Fibroblast of lung (primary cell): Measurements from ENCODE around the gene COL16A1. TPM values are rescaled to one million over a fixed set of nuclear protein-coding genes. Genes with fewer than 3 reads are reported as not detected.

ENCODE experiments used
- DNase-seq, 2 donors: peaks; one replicate each; pipeline versions ENCODE4 v3.0.0 to v3.0.0-alpha.2; 2010; ENCODE audit warnings: low read depth in 2 of 2
- H2AFZ ChIP-seq: 2 replicates; pipeline ENCODE4 v1.5.1; 2012; ENCODE audit warnings: low read length, control low read depth, inconsistent platforms
- H3K27ac ChIP-seq: 2 replicates; pipeline ENCODE4 v1.5.1; 2011; ENCODE audit warnings: low read length, control low read depth; ENCODE audit not compliant: insufficient read depth
- H3K27me3 ChIP-seq: 2 replicates; pipeline ENCODE4 v1.5.1; 2011; ENCODE audit warnings: mild to moderate bottlenecking, low read length; ENCODE audit not compliant: control insufficient read depth, insufficient read depth
- H3K36me3 ChIP-seq: 2 replicates; pipeline ENCODE4 v1.5.1; 2011; ENCODE audit warnings: low read length; ENCODE audit not compliant: control insufficient read depth, insufficient read depth
- H3K4me1 ChIP-seq: 2 replicates; pipeline ENCODE4 v1.5.1; 2011; ENCODE audit warnings: low read length; ENCODE audit not compliant: control insufficient read depth, insufficient read depth; ENCODE audit errors: extremely low read depth
- H3K4me2 ChIP-seq: 2 replicates; pipeline ENCODE4 v1.5.1; 2011; ENCODE audit warnings: low read length, control low read depth; ENCODE audit not compliant: insufficient read depth; ENCODE audit errors: extremely low read depth
- H3K4me3 ChIP-seq, 4 experiments: fragments of 200-600 bp in 1 of 4; sonication (generic) in 1 of 4; replicated peaks in 1 of 4; 2 replicates each; pipeline ENCODE4 v1.5.1; 2011 to 2016; ENCODE audit warnings: low read length in 4 of 4, low read depth in 3 of 4, mild to moderate bottlenecking in 3 of 4, control low read depth in 2 of 4, inconsistent platforms in 1 of 4, mixed read lengths in 1 of 4; ENCODE audit not compliant: insufficient read depth in 1 of 4; ENCODE audit errors: control extremely low read depth in 1 of 4
- H3K79me2 ChIP-seq: 2 replicates; pipeline ENCODE4 v1.5.1; 2012; ENCODE audit warnings: mild to moderate bottlenecking, low read length, inconsistent platforms; ENCODE audit not compliant: control insufficient read depth, insufficient read depth
- H3K9ac ChIP-seq: 2 replicates; pipeline ENCODE4 v1.5.1; 2011; ENCODE audit warnings: mild to moderate bottlenecking, low read length, control low read depth; ENCODE audit not compliant: insufficient read depth
- H3K9me3 ChIP-seq: 2 replicates; pipeline ENCODE4 v1.5.1; 2012; ENCODE audit warnings: low read depth, low read length; ENCODE audit not compliant: control insufficient read depth, insufficient read depth
- H4K20me1 ChIP-seq: 2 replicates; pipeline ENCODE4 v1.5.1; 2011; ENCODE audit warnings: low read length; ENCODE audit not compliant: control insufficient read depth, insufficient read depth; ENCODE audit errors: extremely low read depth
- EZH2 ChIP-seq: IDR thresholded peaks from 2 replicates; pipeline ENCODE4 v1.5.1; 2012; ENCODE audit warnings: low read length, control low read depth, mild to moderate bottlenecking; ENCODE audit errors: missing control alignments
- polyA plus RNA-seq, 2 donors: library from polyadenylated mRNA; depleted of rRNA in 1 of 2; stranded (reverse) in 1 of 2; unstranded in 1 of 2; fragments of >200 nt; gene quantifications; 2 replicates each; pipeline ENCODE4 v1.2.1, GENCODE V29; 2011 to 2012; ENCODE audit warnings: missing spikeins in 1 of 2
- total RNA-seq: library from RNA; depleted of rRNA; stranded (reverse); fragments of >200 nt; gene quantifications from 2 replicates; pipeline ENCODE4 v1.2.1, GENCODE V29; 2014
- TF ChIP-seq, protein P1 (sequence below), 2 donors: IDR thresholded peaks in 1 of 2; conservative IDR thresholded peaks in 1 of 2; 1 replicate in 1 of 2; 2 replicates in 1 of 2; pipeline ENCODE4 v1.5.1; 2011 to 2012; ENCODE audit warnings: low read length in 2 of 2, control low read depth in 1 of 2, inconsistent platforms in 1 of 2, low read depth in 1 of 2, mild to moderate bottlenecking in 1 of 2

Gene COL16A1
- total and polyA plus RNA-seq, 2 donors (not counting 1 experiment from before 2014, with no cell fraction given): 20.9 to 80.3 TPM

- Histone ChIP-seq H3K36me3 (no peaks in the 10 kb centered on the region), H3K9me3 (no peaks in the 10 kb centered on the region), H3K4me3 (peak overlapping the region in 2 of 4 experiments; percentile 30 to 88), H3K4me1 (peaks cover 42% of the 10 kb centered on the region), H3K27ac (peak overlapping the region; percentile 87), H3K79me2 (peaks cover 20% of the 10 kb centered on the region), H3K9ac (peak overlapping the region; percentile 44), H3K4me2 (peak overlapping the region; percentile 67), H3K27me3 (no peaks in the 10 kb centered on the region), H2AFZ (no peak overlapping the region), H4K20me1 (no peaks in the 10 kb centered on the region)
- peak; percentile 53 to 74 for DNase-seq
- TF ChIP-seq EZH2: no peak
- TF ChIP-seq, protein P1, sequence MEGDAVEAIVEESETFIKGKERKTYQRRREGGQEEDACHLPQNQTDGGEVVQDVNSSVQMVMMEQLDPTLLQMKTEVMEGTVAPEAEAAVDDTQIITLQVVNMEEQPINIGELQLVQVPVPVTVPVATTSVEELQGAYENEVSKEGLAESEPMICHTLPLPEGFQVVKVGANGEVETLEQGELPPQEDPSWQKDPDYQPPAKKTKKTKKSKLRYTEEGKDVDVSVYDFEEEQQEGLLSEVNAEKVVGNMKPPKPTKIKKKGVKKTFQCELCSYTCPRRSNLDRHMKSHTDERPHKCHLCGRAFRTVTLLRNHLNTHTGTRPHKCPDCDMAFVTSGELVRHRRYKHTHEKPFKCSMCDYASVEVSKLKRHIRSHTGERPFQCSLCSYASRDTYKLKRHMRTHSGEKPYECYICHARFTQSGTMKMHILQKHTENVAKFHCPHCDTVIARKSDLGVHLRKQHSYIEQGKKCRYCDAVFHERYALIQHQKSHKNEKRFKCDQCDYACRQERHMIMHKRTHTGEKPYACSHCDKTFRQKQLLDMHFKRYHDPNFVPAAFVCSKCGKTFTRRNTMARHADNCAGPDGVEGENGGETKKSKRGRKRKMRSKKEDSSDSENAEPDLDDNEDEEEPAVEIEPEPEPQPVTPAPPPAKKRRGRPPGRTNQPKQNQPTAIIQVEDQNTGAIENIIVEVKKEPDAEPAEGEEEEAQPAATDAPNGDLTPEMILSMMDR (conservative IDR thresholded peaks at IDR 0.05 in 1 of 2, IDR thresholded peaks at IDR 0.05 in 1 of 2; ENCODE audit: low read depth in 1 of 2, low read length in 2 of 2): peak; percentile 27 to 28
Measured at GRCh38 chr1:31705080-31705866, 1.5 kb upstream of the COL16A1 start.

- Histone ChIP-seq H3K36me3 (peaks cover 5% of the 10 kb centered on the region), H2AFZ (no peak overlapping the region), H3K4me2 (peak overlapping the region; percentile 86), H4K20me1 (no peaks in the 10 kb centered on the region), H3K27me3 (no peaks in the 10 kb centered on the region), H3K4me3 (peak overlapping the region in 3 of 4 experiments; percentile 65 to 94 (median 88)), H3K79me2 (peaks cover 24% of the 10 kb centered on the region), H3K27ac (peak overlapping the region; percentile 87), H3K4me1 (peaks cover 45% of the 10 kb centered on the region), H3K9me3 (no peaks in the 10 kb centered on the region), H3K9ac (peak overlapping the region; percentile 70)
- DNase-seq: peak; percentile 78 to 90
- TF ChIP-seq, protein P1 (conservative IDR thresholded peaks at IDR 0.05 in 1 of 2, IDR thresholded peaks at IDR 0.05 in 1 of 2; ENCODE audit: low read depth in 1 of 2, low read length in 2 of 2): no peak
- no peak for TF ChIP-seq EZH2
Measured at GRCh38 chr1:31704271-31705079, 658 bp upstream of the COL16A1 start.

DNA sequence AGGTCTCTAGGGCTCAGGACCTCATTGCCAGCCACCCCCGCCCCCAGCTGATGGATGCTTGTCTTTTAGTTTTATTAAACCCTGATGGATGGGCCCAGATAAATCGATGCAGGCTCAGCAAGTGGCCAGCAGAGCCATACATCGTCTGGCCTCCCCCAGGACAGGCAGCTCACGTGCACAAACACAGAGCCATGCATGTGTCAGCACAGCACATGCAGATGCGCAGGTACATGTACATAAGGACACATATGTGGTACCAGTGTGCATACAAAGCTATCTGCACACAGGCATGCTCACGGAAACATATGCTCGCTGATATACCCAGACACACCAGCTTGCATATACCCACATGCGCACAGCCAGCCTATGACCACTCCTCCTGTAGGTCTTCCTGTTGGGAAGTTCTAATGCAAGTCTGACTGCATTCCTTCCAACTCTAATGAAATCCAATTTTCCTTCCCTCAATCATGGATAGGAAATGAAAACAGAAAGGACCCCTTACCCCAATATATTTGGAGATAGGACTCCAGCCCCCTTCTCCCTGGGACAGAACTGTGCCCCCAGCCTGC, 897 bp downstream of the COL16A1 start:
- H3K9me3 ChIP-seq: no peaks in the 10 kb centered on the region
- H3K4me3 ChIP-seq: peak overlapping the region; percentile 65 to 94 (median 78)
- DNase-seq: peak in 1 of 2 donors; percentile 21
- TF ChIP-seq, protein P1 (conservative IDR thresholded peaks at IDR 0.05 in 1 of 2, IDR thresholded peaks at IDR 0.05 in 1 of 2; ENCODE audit: low read depth in 1 of 2, low read length in 2 of 2): no peak
- no peak overlapping the region for H2AFZ ChIP-seq
- no peaks in the 10 kb centered on the region for H4K20me1 ChIP-seq
- H3K9ac ChIP-seq: peak overlapping the region; percentile 70
- H3K27me3 ChIP-seq: no peaks in the 10 kb centered on the region
- peaks cover 45% of the 10 kb centered on the region for H3K4me1 ChIP-seq
- H3K27ac ChIP-seq: peak overlapping the region; percentile 87
- peaks cover 12% of the 10 kb centered on the region for H3K36me3 ChIP-seq
- peak overlapping the region; percentile 86 for H3K4me2 ChIP-seq
- H3K79me2 ChIP-seq: peaks cover 26% of the 10 kb centered on the region
